DMS79 treated with DMSO at 0.1 percent for 48 hours (cell line): Measurements from ENCODE around the gene ASB10.

ENCODE experiments used
- DNase-seq: peaks from one replicate; lab custom pipeline; 2025; lab: John Stamatoyannopoulos, UW

The ASB10 gene

DNA sequence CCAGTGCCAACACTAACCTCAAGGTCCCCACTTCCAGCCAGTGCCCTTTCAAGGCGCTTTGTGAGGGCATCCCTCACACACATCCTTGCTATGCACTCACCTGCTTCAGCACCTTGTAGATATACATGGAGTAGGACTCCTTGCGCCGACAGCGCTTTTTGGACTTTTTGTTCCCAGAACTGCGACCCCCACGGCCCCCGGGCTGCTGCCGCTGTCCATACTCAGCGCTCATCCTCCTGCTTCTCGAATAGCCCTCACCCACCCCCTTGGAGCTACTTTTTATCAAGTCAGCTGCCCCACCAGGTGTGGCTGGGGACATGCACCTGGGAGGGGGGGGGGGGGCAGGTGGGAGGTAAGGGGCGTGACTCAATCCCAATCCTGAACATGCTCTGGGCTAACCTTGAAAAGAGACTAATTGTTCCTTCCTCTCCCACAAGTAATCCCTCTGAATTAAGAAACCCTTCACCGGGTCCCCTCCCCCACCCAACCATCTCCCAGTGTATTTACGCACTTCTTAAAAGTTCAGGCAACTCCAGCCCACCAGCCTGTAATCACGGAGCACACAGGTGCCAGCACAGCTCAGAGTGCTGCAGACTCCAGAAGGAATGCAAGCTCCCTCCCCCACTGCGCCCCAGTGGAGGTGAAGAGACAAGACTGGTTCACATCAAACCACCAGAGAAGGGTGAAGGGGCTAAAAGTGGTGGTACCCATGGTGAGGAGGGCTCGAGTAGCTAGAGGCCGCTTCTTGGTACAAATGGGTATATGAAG lies 23.2 kb upstream of the ASB10 start, which contains the start of gene H2BK1:
H2BK1 (minus strand) TSS at position 402 of the 768 bp plus-strand sequence; CDS start at position 232, 170 bp downstream.
- DNase-seq: no peak

- no peak for DNase-seq
Observed at GRCh38 chr7:151209588-151209987, 22.5 kb upstream of the ASB10 start.

GRCh38 chr7:151208253-151208862 lies 21.3 kb upstream of the ASB10 start:
- DNase-seq: no peak

DNA sequence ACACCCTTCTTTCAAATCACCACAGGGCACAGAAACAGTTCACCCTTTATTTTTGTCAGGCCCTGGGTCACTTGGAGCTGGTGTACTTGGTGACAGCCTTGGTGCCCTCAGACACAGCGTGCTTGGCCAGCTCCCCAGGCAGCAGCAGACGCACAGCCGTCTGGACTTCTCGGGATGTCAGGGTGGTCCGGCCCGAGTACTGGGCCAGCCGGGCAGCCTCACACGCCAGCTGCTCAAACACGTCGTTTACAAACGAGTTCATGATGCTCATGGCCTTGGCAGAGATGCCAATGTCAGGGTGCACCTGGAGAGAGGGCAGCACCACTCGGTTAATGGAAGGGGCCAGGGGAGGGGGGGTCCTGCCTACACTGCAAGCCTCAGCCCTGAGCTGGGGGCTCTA lies 20.8 kb upstream of the ASB10 start:
- DNase-seq: no peak

DNA sequence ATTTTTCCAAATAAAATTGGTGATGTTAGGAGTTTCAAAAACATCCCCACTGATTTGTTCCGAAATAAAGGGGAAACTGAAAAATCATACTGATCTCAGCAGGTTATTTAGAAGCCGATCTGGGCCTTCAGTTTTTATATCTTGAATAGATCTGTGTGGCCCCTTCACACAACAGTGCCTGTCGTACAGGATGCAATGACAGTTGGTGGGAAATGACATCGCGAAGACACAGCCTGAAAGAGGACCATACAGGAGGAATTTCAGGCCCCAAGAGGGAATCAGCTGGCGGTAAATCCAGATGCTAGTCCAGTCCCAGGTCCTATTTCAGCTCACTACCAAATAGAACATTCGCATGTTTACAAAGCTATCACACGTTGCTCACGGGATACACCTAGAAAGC lies 20.3 kb upstream of the ASB10 start:
- DNase-seq: no peak

DNA sequence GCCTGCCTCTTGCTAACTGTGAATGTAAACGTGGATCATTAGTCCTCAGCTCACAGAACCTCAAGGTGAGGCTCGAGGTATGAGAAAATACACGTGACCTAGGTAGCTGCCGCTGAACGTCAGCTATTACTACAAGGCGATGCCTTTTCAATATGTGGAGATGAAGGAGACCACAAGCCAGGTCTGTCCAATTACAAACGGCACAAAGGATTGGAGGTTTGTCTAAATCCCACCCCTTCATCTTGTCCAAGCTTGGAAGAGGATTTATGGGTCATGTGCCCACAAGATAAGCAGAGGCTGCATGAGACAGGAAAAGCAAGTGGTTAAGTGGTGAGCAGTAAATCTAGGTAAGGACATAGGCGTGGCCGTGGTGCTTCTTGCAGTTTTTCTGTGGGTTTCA lies 19.9 kb upstream of the ASB10 start:
- DNase-seq: no peak

DNA sequence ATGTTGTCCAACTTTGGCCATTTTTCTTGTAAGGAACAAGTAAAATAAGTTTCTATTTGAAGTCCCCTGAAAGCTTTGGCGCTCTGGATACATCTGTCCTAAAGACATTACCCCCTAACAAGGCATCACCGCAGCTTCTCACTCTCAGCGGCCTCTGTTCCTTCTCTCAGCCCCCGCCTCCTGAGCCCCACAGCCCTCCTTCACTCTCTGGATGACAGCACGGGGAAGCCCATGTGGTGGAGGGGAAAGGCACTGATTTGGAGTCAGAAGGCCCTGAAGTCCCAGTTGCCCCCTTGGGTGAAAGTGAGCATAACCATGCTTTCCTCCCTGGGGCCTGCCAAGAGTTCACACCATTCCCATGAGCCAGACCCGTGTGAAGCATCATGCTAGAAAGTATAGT lies 18.7 kb upstream of the ASB10 start:
- no peak for DNase-seq

- no peak for DNase-seq
Observed at GRCh38 chr7:151204383-151205032, 17.5 kb upstream of the ASB10 start.

DNA sequence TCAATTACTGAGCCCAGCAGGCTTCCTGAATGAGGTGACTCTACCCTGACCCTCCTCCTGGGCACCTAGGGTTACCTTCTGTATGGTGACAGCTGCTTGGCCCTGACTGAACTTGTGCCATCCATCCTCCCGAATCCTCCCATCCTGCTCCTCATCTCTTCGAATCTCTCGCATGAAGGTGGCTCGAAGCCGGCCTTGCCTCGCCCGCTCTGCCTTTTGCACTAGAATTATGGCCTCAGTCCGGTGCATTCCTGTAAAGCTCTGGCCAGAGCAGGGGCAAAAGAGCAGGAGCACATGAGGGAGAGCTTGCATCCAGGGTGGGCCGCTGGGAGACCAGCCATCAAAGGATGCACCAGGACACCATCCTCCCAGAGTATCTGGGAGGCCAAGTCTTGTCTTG lies 15.8 kb upstream of the ASB10 start:
- no peak for DNase-seq

GRCh38 chr7:151201751-151202150 lies 14.7 kb upstream of the ASB10 start:
- no peak for DNase-seq

- DNase-seq: no peak
Observed at GRCh38 chr7:151201344-151201743, 14.3 kb upstream of the ASB10 start.

- peak; percentile 42 for DNase-seq
Observed at GRCh38 chr7:151198945-151199848, 12.1 kb upstream of the ASB10 start.

DNA sequence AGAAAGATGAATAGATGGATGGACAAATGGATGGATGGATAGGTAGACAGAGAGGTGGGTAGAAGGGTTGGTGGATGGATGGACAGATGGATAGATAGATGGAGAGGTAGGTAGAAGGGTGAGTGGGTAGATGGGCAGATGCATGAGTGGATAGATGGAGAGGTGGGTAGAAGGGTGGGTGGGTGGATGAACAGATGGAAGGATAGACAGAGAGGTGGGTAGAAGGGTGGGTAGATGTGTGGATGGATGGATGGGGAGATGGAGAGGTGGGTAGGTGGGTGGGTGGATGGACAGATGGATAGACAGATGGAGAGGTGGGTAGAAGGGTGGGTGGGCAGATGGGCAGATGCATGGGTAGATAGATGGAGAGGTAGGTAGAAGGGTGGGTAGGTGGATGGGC lies 10.9 kb upstream of the ASB10 start:
- no peak for DNase-seq

- no peak for DNase-seq
Observed at GRCh38 chr7:151195616-151196450, 8.8 kb upstream of the ASB10 start.

- DNase-seq: no peak
Observed at GRCh38 chr7:151194188-151194587, 7.1 kb upstream of the ASB10 start.

DNA sequence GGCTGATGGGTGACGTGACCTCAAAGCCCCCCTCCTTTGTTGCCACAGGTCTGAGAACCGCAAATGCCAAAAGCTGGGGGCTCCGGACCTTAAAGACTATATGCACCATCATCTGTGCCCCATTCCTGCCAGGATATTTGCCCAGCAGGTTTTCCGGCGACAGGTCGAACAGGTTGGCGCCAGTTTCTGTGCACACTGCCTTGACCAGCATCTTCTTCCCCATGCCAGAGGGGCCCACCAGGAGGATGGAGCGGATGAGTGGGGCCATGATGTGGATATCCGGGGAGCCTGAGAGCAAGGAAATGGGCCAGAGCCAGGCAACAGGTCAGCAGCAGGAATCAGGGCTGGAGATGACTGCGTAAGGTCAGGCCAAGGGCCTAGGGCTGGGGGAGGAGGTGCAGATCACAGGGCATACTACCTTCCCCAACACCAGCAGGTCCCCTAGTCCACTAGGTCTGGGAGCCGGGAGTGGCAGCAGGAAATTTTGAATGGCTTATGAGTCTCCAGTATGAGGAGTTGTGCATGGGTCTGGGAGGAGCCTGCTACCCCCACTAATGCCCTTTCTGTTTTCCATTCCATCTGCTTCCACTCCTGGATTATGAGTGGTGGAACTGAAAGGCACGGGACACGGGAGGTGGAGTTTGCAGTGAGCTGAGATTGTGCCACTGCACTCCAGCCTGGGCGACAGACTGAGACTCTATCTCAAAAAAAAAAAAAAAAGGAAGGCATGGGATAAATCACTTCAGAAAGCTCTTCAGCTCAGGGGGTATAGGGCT lies 6.3 kb upstream of the ASB10 start:
- DNase-seq: no peak

DNA sequence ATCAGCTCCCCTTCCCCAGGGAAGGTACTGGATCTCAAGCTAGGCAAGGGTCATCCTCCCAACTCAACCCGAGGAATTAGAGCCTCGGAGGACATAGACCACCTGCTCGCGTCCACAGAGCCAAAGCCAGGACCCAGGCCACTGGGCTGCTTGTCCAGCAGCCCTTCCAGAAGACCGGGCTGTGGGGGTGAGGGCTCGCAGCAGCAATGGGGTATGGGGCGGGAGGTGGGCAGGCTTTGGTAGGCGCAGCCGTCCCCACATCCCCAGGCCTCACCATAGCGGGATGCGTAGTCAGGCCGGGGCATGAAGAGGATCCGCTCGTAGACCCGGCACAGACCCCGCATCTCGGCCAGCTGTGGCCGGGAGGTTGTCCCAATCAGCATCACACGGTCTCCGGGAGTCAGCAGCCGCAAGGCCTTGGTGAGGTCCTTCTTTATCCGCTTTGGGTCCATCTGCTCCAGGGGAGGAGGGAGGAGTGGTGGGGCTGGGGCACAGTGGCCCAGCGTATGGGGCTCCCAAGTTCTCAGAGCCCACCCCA lies 5.0 kb upstream of the ASB10 start:
- DNase-seq: no peak

- no peak for DNase-seq
Observed at GRCh38 chr7:151191544-151191943, 4.5 kb upstream of the ASB10 start.

GRCh38 chr7:151189038-151189437 lies 2.0 kb upstream of the ASB10 start:
- no peak for DNase-seq

DNA sequence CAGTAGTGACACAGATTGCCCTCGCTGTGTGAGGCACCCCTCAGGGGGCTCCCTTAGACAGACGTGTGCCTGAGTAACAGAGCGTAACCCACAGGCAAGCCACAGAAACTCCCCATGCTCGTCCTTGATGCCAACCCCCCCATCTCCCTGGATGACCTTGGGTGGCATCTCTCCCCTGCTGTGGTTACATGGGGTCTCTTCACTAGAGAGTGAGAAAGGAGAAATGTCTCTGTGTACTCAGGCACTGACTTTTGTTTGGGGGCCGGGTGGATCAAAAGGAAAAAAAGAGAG lies 1.1 kb upstream of the ASB10 start:
- no peak for DNase-seq
